A673 (cell line): ENCODE data around the gene ADAM11. TPM values are rescaled to one million over a fixed set of nuclear protein-coding genes. Genes with fewer than 3 reads are reported as not detected.

Experiments
- BruUV-seq: library from RNA; stranded (reverse); fragments of 400-500 nt; replicated peaks from 2 replicates; lab custom pipeline; 2021; lab: Mats Ljungman, UMichigan
- CTCF ChIA-PET: fragments of 300-600 bp; sonication (Branson Sonifier 250); formaldehyde crosslinking; loops from one replicate; lab custom pipeline; 2022; ENCODE audit warnings: antibody characterized with exemption; lab: Charles Lee
- POLR2A ChIA-PET: fragments of 300-600 bp; sonication (Branson Sonifier 250); formaldehyde crosslinking; loops from one replicate; lab custom pipeline; 2022; ENCODE audit warnings: antibody characterized with exemption; ENCODE audit not compliant: low non-redundant PET; lab: Charles Lee
- DNase-seq: peaks from one replicate; pipeline ENCODE4 v3.0.0-alpha.2; 2015; ENCODE audit warnings: low spot score
- H3K27ac ChIP-seq: fragments of 200-600 bp; sonication (generic); 2 replicates; pipeline ENCODE4 v1.5.1; 2016; ENCODE audit warnings: mixed run types, low read depth, mild to moderate bottlenecking, mixed read lengths, antibody characterized with exemption, low read length; ENCODE audit not compliant: poor library complexity, severe bottlenecking
- H3K27me3 ChIP-seq: fragments of 200-600 bp; sonication (generic); replicated peaks from 2 replicates; pipeline ENCODE4 v1.6.1; 2017; ENCODE audit warnings: mixed run types, low read depth, mild to moderate bottlenecking, mixed read lengths, antibody characterized with exemption, low read length; ENCODE audit not compliant: insufficient read depth, poor library complexity
- H3K36me3 ChIP-seq: fragments of 200-600 bp; sonication (generic); 2 replicates; pipeline ENCODE4 v1.6.1; 2016; ENCODE audit warnings: mixed run types, mild to moderate bottlenecking, mixed read lengths, antibody characterized with exemption, low read length; ENCODE audit not compliant: insufficient read depth, poor library complexity, severe bottlenecking
- H3K4me1 ChIP-seq: fragments of 200-600 bp; sonication (generic); 2 replicates; pipeline ENCODE4 v1.6.1; 2017; ENCODE audit warnings: mixed run types, mild to moderate bottlenecking, mixed read lengths, antibody characterized with exemption, low read length; ENCODE audit not compliant: insufficient read depth, poor library complexity, severe bottlenecking
- H3K4me3 ChIP-seq: fragments of 200-600 bp; sonication (generic); 2 replicates; pipeline ENCODE4 v1.5.1; 2016; ENCODE audit warnings: low read depth, mixed run types, mild to moderate bottlenecking, mixed read lengths, low read length; ENCODE audit not compliant: poor library complexity, severe bottlenecking
- H3K9me3 ChIP-seq: fragments of 200-600 bp; sonication (generic); 2 replicates; pipeline ENCODE4 v1.6.1; 2016; ENCODE audit warnings: mixed run types, low read depth, mild to moderate bottlenecking, mixed read lengths, antibody characterized with exemption, low read length; ENCODE audit not compliant: poor library complexity, severe bottlenecking
- CTCF ChIP-seq: fragments of 300-800, 200-600 bp; sonication (generic); conservative IDR thresholded peaks from 2 replicates; pipeline ENCODE4 v1.5.1; 2017; ENCODE audit warnings: low read depth, mild to moderate bottlenecking, antibody characterized with exemption, low read length, moderate library complexity, mixed read lengths
- EZH2 ChIP-seq: fragments of 200-600 bp; sonication (generic); IDR thresholded peaks from 2 replicates; pipeline ENCODE4 v1.6.1; 2017; ENCODE audit warnings: borderline replicate concordance, low read depth, mild to moderate bottlenecking, mixed read lengths, antibody characterized with exemption, low read length; ENCODE audit not compliant: poor library complexity, severe bottlenecking
- intact Hi-C: fragments of 100-400 bp; cut with micrococcal nuclease; formaldehyde crosslinking; loops from one replicate; pipeline ENCODE4 v1.10.0; 2022; ENCODE audit not compliant: unreplicated experiment
- total RNA-seq: library from RNA; stranded (reverse); gene quantifications from 2 replicates; pipeline ENCODE4 v1.2.3, GENCODE V29; 2021

ADAM11 gene
- total RNA-seq, 1 experiment from 2014 or later: 0.17 TPM

GRCh38 chr17:44751331-44751730 lies 7.5 kb upstream of the ADAM11 start:
- BruUV-seq: no TSS peak
- POLR2A ChIA-PET: no interaction called here
- no peak for TF ChIP-seq EZH2
- no peak for TF ChIP-seq CTCF
- Histone ChIP-seq H3K4me3 (no peak overlapping the region), H3K27ac (no peak overlapping the region), H3K36me3 (no peaks in the 10 kb centered on the region), H3K27me3 (no peaks in the 10 kb centered on the region), H3K9me3 (no peaks in the 10 kb centered on the region), H3K4me1 (no peaks in the 10 kb centered on the region)
- intact Hi-C loops: no loop called here
- CTCF ChIA-PET: no interaction called here
- no peak for DNase-seq

- Histone ChIP-seq H3K36me3 (no peaks in the 10 kb centered on the region), H3K27ac (no peak overlapping the region), H3K4me1 (no peaks in the 10 kb centered on the region), H3K9me3 (no peaks in the 10 kb centered on the region), H3K27me3 (no peaks in the 10 kb centered on the region), H3K4me3 (no peak overlapping the region)
- ChIA-PET CTCF (no interaction called here), POLR2A (no interaction called here)
- no peak for DNase-seq
- no peak for TF ChIP-seq EZH2
- no peak for TF ChIP-seq CTCF
- intact Hi-C loops: no loop called here
- no TSS peak for BruUV-seq
Measured at GRCh38 chr17:44751806-44752205, 7.0 kb upstream of the ADAM11 start.

- DNase-seq: no peak
- H3K9me3 ChIP-seq: no peaks in the 10 kb centered on the region
- no peaks in the 10 kb centered on the region for H3K4me1 ChIP-seq
- BruUV-seq: no TSS peak
- no peaks in the 10 kb centered on the region for H3K27me3 ChIP-seq
- no peak overlapping the region for H3K4me3 ChIP-seq
- ChIA-PET POLR2A (no interaction called here), CTCF (no interaction called here)
- TF ChIP-seq EZH2 (no peak), CTCF (no peak)
- intact Hi-C loops: no loop called here
- no peaks in the 10 kb centered on the region for H3K36me3 ChIP-seq
- H3K27ac ChIP-seq: no peak overlapping the region
Measured at GRCh38 chr17:44752953-44753861, 5.6 kb upstream of the ADAM11 start.
